Activated T-cell treated with anti-CD3 and anti-CD28 coated beads for 24 hours (primary cell): Measurements from ENCODE around the gene SOX21.

Source experiments
- DNase-seq: peaks from one replicate; pipeline ENCODE4 v3.0.0-alpha.2; 2020; ENCODE audit warnings: low read depth

SOX21 gene

DNA sequence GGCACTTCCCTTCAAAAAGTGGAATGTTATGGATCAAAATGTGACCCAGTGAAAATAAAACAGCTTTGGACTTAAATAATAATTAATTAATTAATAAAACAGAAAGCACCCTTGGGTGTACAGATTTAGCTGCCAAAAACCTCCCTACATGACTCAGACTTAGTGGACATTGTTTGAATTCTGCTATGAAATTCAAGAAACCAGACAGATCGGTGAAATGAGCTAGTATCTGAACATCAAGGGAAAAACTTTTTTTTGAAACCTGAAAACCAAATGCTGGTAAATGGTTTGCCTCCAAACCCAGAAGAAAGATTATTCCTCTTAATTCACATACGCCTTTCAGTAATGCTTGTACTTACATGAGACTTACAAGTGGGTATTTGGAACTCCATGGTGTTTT is 33.5 kb downstream of the SOX21 start:
- no peak for DNase-seq

DNA sequence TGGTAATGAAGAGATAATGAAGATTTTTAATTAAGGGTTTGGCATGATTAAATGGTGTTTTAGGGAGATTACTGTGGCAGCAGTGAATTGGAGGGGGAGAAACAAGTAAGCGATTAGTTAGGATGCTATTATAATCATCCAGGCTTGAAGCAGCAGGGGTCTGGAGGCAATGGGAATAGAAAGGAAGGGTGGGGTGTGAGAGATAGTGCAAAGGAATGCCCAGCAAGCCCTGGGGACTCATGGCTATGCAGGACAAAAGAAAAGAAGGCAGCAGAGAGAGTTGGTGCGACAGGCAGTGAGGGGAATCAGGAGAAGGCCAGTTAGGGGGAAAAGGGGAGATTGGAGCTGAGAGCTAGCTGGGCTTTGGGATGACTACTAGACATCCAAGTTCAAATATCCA is 34.5 kb downstream of the SOX21 start:
- no peak for DNase-seq

GRCh38 chr13:94674609-94675348 is 37.6 kb downstream of the SOX21 start:
- DNase-seq: peak; percentile 51

- DNase-seq: no peak
These were observed 38.5 kb downstream of the SOX21 start for GRCh38 chr13:94673851-94674250.

DNA sequence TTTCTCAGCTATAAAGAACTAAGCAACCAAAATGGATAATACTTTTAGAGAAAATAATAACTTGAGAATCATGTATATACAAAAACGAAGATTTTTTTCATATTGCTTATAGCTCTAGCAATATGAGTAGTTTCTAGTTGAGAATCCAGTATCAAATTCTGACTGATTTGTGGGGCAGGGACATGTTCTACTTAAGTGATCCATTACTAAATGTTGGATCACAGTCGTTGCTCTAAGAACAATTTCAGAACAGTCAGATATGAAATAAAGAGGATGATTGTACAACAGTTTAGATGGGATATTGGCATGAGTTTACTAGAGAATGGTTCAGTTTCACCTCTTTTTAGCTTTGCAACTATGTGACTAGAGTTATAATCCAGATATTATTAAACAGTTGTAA is 39.9 kb downstream of the SOX21 start:
- no peak for DNase-seq

GRCh38 chr13:94667190-94667589 is 45.2 kb downstream of the SOX21 start:
- DNase-seq: peak; percentile 18

DNA sequence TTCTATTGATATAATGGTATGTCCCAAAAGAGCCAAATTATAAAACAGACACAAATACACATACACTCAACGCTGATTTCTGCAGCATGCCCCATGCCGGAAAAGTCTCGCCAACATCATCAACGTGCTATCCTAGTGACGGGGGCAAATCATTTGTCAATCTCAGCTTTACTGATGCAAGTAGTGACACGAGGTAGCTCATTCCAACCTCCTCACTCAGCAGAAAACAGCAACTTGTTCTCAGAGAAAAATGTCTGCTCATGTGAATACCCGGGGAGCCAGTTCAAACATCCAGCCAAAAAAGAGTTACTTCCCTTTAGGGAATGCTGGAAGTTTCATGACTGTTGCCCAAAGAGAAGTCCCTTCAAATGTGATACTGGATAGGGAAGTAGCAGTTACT is 46.3 kb downstream of the SOX21 start:
- DNase-seq: no peak

DNA sequence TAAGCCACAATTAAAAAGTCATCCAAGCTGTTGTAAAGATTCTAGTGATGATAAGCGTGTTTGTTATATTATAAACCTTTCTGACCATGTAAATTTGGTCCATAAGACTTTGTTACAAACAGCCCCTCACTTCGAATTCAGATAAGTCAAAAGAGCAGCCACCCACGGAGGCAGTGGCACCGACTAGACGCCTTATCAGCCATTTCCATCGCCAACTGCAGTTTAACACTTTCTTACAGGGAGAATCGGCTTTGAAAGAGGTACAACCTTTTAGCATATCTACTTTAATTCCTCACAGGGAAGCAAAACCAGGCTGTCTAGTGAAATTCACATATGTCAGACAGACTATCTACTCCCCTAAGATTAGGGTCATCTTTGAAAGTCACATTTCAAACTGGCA is 47.5 kb downstream of the SOX21 start:
- no peak for DNase-seq

DNA sequence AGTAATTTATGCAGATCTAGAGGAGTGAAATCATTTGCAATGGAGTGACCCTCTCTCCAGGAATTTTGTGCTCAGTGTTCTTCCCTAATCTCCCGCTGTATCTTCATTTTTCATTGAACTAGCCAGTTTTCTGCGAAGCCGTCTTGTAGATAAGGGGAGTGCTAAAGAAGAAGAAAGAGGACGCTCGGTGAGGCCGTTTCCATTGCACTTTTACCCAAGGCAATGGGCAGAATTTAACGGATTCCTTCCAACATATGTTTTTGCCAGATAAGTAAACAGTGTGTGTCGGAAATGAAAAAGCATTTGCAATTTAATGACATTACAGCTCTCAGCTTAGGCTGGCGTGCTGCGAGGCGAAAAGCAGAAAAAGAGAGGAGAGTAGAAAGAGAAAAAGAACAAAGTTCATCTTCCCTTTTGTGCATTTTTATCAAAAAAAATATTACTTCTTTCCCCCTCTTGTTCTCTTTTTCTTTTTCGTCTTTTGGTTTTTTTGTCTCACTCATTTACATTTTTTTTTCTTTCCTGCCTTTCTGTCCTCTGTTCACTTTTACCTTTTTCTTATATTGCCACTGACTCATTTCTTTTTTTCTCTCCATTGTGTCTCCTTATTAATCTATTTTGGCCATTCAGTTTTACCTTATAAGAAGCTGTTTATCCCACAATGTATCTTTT is 49.9 kb downstream of the SOX21 start:
- DNase-seq: no peak

GRCh38 chr13:94661406-94661805 is 50.9 kb downstream of the SOX21 start:
- DNase-seq: no peak

DNA sequence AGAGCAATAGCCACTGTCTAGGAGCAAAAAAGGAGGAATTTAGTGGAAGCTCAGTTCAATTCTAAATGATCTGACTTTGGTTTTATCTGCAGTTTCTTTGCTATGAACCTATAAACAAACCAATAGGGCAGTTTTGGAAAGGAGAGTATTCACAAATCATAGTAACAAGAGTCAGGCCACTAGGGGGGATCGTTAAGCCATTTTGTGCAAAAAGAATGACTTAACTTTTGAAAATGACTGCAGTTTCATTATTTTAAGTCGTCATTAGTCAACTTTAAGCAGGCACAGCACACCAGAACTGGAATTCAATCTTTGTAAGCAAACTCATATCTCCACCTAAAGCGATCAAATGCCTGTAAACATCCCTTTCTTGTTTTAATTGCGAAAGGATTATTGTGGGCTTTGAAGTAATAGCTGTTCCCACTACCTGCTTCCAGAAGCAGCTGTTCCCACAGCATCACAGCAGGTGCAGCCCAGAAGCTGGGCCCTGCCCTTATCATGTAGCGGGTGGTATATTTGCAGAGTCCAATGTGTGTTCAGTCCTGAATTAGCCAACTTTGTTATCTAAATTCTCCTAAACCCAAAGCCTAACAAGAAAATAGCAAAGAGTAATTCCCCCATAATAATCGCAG is 51.5 kb downstream of the SOX21 start:
- DNase-seq: no peak
